Nephron (organoid): ENCODE results near the gene PCLAF.
A peak's percentile ranks its signal among the peaks of the same experiment; 100 is the strongest.

Experiments used
- H3K27ac Mint-ChIP-seq, 3 experiments: 2 replicates each; pipeline ENCODE4 v1.8.0; 2020; ENCODE audit warnings: mixed read lengths in 3 of 3, mild to moderate bottlenecking in 2 of 3, moderate library complexity in 1 of 3
- H3K27me3 Mint-ChIP-seq: 2 replicates; pipeline ENCODE4 v1.8.0; 2021; ENCODE audit warnings: low read depth, mild to moderate bottlenecking, moderate library complexity, mixed read lengths
- H3K36me3 Mint-ChIP-seq: 2 replicates; pipeline ENCODE4 v1.8.0; 2020; ENCODE audit warnings: low read depth, mixed read lengths
- H3K4me1 Mint-ChIP-seq: 2 replicates; pipeline ENCODE4 v1.8.0; 2020; ENCODE audit warnings: mixed read lengths
- H3K4me3 Mint-ChIP-seq, 3 experiments: 2 replicates each; pipeline ENCODE4 v1.8.0; 2020; ENCODE audit warnings: mild to moderate bottlenecking in 3 of 3, mixed read lengths in 3 of 3, moderate library complexity in 2 of 3
- H3K9me3 Mint-ChIP-seq: 2 replicates; pipeline ENCODE4 v1.8.0; 2020; ENCODE audit warnings: mixed read lengths
- CTCF ChIP-seq, 3 experiments: fragments of 200-600 bp; sonication (generic); IDR thresholded peaks; one replicate each; pipeline ENCODE4 v1.5.0; 2021; ENCODE audit warnings: antibody characterized with exemption in 3 of 3; ENCODE audit not compliant: unreplicated experiment in 3 of 3

PCLAF gene

GRCh38 chr15:64314456-64314855, 66.8 kb downstream of the PCLAF start:
- H3K4me1 Mint-ChIP-seq: peaks cover 6% of the 10 kb centered on the region
- no peaks in the 10 kb centered on the region for H3K27me3 Mint-ChIP-seq
- no peak overlapping the region for H3K4me3 Mint-ChIP-seq
- H3K27ac Mint-ChIP-seq: peak overlapping the region in 1 of 3 experiments; percentile 6
- TF ChIP-seq CTCF (IDR thresholded peaks at IDR 0.05; ENCODE audit: unreplicated experiment in 3 of 3): no peak
- peaks cover 5% of the 10 kb centered on the region for H3K36me3 Mint-ChIP-seq
- peaks cover 4% of the 10 kb centered on the region for H3K9me3 Mint-ChIP-seq
